OCI-M1 (cell line): ENCODE data around the gene ALPK3.

Source experiments
- DNase-seq: peaks from one replicate; lab custom pipeline; 2025; lab: John Stamatoyannopoulos, UW

Gene ALPK3

DNA sequence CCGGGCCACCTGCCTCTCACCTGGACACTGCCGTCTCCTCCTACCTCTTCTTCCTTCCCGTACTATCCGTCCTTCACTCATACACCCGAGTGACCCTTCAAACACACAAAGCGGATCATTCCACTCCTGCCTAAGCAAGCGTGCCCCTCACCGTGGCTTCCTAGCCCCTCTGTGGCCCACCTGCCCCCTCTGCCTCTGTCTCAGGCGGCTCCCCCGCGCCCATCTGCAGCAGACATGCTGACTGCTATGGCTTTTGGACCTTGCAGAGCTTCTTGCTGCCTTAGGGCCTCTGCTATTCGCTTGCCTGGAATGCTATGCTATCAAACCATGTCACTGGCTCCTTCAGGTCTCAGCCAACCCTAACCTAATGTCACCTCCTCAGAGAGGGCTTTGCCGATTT is 105.4 kb downstream of the ALPK3 start:
- no peak for DNase-seq
